DOHH2 (cell line): ENCODE measurements around the gene EPB41L1.

Source experiments
- EZH2phosphoT487 ChIP-seq: fragments of 200-600 bp; sonication (generic); IDR thresholded peaks from 2 replicates; pipeline ENCODE4 v1.6.1; 2017; ENCODE audit warnings: borderline replicate concordance, mild to moderate bottlenecking, antibody characterized with exemption, low read length, moderate library complexity, mixed read lengths
- TF ChIP-seq, protein P1 (sequence below): fragments of 200-600 bp; sonication (generic); IDR thresholded peaks from one replicate; pipeline ENCODE4 v1.5.1; 2014; ENCODE audit warnings: antibody characterized with exemption, mild to moderate bottlenecking, low read depth, low read length; ENCODE audit not compliant: poor library complexity, severe bottlenecking

DNA sequence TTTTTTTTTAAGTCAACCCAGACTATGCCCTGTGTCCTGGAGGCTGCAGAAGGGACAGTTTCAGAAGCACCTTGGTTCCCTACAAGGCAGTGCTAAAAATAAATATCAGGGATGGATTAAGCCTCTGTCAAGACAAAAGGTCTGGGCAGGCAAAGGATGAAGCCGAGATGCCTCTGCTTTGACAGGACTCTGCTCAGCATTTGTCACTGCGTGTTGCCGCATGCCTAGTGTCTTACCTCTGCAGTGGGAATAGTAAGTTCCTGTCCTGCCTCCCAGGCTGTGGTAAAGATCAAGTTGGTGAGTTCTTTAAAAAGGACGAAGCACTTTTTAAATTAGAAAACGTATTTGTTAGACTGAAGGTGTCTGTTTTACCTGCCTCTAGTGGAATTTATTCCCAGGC lies 96.9 kb downstream of the EPB41L1 start:
- TF ChIP-seq, protein P1, sequence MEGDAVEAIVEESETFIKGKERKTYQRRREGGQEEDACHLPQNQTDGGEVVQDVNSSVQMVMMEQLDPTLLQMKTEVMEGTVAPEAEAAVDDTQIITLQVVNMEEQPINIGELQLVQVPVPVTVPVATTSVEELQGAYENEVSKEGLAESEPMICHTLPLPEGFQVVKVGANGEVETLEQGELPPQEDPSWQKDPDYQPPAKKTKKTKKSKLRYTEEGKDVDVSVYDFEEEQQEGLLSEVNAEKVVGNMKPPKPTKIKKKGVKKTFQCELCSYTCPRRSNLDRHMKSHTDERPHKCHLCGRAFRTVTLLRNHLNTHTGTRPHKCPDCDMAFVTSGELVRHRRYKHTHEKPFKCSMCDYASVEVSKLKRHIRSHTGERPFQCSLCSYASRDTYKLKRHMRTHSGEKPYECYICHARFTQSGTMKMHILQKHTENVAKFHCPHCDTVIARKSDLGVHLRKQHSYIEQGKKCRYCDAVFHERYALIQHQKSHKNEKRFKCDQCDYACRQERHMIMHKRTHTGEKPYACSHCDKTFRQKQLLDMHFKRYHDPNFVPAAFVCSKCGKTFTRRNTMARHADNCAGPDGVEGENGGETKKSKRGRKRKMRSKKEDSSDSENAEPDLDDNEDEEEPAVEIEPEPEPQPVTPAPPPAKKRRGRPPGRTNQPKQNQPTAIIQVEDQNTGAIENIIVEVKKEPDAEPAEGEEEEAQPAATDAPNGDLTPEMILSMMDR: no peak
- no peak for TF ChIP-seq EZH2phosphoT487
